HUES48 (cell line): ENCODE results near the gene RASL11A.
"Not testable (repeated sequence)": the region's sequence is repeated elsewhere in the genome, so short reads cannot be mapped to it uniquely, and the experiment has no call there.

Source experiments
- H3K27ac ChIP-seq: one replicate; pipeline ENCODE4 v1.7.0; 2013; ENCODE audit warnings: low read depth, low read length, inconsistent platforms
- H3K27me3 ChIP-seq: 2 replicates; pipeline ENCODE4 v1.6.1; 2013; ENCODE audit warnings: mild to moderate bottlenecking, low read length; ENCODE audit not compliant: control insufficient read depth, insufficient read depth
- H3K36me3 ChIP-seq: 2 replicates; pipeline ENCODE4 v1.6.1; 2013; ENCODE audit warnings: low read length; ENCODE audit not compliant: control insufficient read depth, insufficient read depth
- H3K4me1 ChIP-seq: 2 replicates; pipeline ENCODE4 v1.6.1; 2013; ENCODE audit warnings: mild to moderate bottlenecking, low read length; ENCODE audit not compliant: control insufficient read depth, insufficient read depth
- H3K4me3 ChIP-seq: 2 replicates; pipeline ENCODE4 v1.5.1; 2013; ENCODE audit warnings: mild to moderate bottlenecking, low read depth, low read length
- H3K9ac ChIP-seq: 2 replicates; pipeline ENCODE4 v1.6.1; 2013; ENCODE audit warnings: mild to moderate bottlenecking, low read depth, low read length, moderate library complexity
- H3K9me3 ChIP-seq: 2 replicates; pipeline ENCODE4 v1.6.1; 2013; ENCODE audit warnings: low read length; ENCODE audit not compliant: control insufficient read depth, insufficient read depth

The RASL11A gene

DNA sequence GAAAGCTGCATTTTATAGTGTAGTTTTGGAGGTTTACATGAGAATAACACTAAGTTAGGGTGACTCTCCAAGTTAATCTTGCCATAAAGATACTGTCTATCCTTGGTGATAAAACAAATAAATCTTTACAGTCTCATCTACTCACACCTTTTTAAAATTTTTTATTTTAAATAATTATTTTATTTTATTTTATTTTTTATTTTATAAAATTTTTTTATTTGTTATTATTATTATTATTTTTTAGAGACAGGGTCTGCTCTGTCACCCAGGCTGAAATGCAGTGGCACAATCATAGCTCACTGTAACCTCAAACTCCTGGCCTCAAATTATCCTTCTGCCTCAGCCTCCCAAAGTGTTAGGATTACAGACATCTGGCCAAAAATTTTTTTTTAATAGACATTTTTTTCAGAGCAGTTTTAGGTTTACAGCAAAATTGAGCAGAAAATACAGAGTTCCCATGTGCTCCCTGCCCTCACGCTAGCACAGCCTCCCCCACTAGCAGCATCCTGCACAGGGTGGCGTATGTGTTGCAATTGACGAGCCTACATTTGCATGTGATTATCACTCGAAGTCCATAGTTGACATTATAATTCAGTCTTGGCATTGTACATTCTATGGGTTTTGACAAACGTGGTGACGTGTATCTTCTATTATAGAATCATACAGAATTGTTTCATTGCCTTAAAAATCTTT is 41.0 kb downstream of the RASL11A start:
- Histone ChIP-seq H3K9ac (no peak overlapping the region), H3K4me1 (no peaks in the 10 kb centered on the region), H3K9me3 (no peaks in the 10 kb centered on the region), H3K36me3 (no peaks in the 10 kb centered on the region), H3K4me3 (no peak overlapping the region), H3K27ac (no peak overlapping the region), H3K27me3 (no peaks in the 10 kb centered on the region)

DNA sequence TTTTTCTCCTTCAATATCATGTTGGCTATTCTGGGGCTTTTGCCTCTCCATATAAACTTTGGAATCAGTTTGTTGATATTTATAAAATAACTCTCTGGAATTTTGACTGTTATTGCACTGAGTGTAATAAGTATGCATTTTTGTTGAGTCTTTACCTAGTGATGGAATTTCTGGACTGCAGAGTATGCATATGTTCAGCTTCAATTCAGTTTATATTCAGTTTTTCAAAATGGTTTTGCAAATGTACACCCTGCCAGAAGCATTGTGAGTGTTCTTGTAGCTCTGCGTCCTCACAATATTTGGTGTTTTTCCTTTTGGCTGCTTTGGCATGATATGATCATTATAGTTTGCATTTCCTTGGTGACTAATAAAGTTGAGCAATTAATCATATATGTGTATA is 43.1 kb downstream of the RASL11A start:
- no peaks in the 10 kb centered on the region for H3K27me3 ChIP-seq
- no peak overlapping the region for H3K9ac ChIP-seq
- no peaks in the 10 kb centered on the region for H3K36me3 ChIP-seq
- no peak overlapping the region for H3K27ac ChIP-seq
- H3K4me1 ChIP-seq = no peaks in the 10 kb centered on the region
- no peak overlapping the region for H3K4me3 ChIP-seq
- H3K9me3 ChIP-seq = no peaks in the 10 kb centered on the region

DNA sequence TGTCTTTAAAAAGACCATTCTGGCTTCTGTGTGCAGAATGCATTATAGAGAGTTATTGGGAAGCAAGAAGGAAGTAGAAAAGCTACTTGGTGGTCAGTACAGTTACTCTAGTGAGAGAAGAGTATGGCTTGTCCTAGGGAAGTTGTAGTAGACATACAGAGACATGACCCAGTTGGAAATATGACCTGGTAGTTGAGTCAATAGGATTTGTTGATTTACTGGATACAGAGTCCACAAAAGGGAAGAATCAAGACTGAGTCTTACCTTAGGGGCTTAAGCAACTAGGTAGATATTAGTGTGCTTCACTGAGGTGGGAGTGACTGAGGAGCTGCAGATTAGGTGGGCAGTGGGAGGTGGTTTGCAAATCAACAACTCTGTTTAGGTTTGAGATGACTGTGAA is 48.8 kb downstream of the RASL11A start:
- H3K4me3 ChIP-seq = no peak overlapping the region
- H3K27ac ChIP-seq = no peak overlapping the region
- no peaks in the 10 kb centered on the region for H3K4me1 ChIP-seq
- no peaks in the 10 kb centered on the region for H3K9me3 ChIP-seq
- H3K27me3 ChIP-seq = no peaks in the 10 kb centered on the region
- no peak overlapping the region for H3K9ac ChIP-seq
- no peaks in the 10 kb centered on the region for H3K36me3 ChIP-seq

DNA sequence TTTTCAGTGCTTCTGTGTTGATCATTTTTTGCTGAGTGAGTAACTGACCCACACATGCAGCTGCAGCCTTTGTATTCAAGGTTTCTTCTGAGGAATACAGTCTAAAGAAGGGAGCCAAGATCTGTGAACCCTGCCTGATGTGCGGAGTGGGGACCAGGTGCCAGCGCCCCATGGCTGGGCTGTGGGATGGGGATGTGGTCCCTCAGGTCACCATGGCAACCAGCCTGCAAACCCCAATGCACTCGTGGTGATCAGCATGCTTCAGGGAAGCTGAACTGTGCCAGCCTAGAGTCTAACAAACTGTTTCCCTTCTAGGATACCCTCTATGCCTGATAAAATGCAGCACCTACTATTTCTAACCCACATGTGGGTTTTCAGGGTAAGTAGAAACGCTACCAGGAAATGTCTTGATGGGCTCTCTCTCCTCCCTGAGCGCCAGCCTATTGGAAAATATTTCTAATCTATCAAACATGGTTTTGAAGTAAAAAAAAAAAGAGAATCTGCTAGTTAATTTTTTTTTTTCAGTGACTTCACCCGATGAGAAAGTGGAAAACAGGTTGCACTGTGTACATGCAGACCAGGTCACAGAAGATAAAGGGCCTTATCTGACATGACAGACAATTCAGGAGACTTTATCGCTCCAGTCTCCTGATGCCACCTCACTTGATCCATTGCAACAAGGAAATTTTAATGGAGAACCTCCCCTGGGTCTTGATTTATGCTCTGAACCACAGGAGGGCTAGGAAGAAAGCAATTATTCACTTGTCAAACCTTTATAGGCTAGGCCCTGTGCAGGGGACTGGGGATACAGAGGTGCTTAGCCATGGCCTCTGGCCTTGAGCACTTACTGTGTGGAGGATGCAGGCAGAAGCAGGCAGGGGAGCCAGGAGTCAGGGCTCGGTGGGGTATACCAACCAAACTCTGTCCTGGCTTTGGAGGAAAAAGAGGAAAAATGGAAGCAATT is 51.1 kb downstream of the RASL11A start:
- H3K9me3 ChIP-seq = no peaks in the 10 kb centered on the region
- no peaks in the 10 kb centered on the region for H3K36me3 ChIP-seq
- H3K4me3 ChIP-seq = no peak overlapping the region
- H3K4me1 ChIP-seq = no peaks in the 10 kb centered on the region
- no peaks in the 10 kb centered on the region for H3K27me3 ChIP-seq
- H3K27ac ChIP-seq = no peak overlapping the region
- no peak overlapping the region for H3K9ac ChIP-seq

DNA sequence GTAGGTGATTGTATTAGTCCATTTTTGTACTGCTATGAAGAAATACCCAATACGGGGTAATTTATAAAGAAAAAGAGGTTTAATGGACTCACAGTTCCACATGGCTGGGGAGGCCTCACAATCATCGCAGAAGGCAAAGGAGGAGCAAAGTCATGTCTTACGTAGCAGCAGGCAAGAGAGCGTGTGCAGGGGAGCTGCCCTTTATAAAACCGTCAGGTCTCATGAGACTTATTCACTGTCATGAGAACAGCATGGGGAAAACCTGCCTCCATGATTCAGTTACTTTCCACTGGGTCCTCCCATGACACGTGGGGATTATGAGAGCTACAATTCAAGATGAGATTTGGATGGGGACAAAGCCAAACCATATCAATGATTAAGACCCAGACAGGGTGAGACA is 51.8 kb downstream of the RASL11A start:
- H3K36me3 ChIP-seq, H3K4me1 ChIP-seq, H3K27me3 ChIP-seq, H3K9ac ChIP-seq, H3K4me3 ChIP-seq, H3K27ac ChIP-seq, H3K9me3 ChIP-seq: not testable (repeated sequence)
